K562 (cell line): ENCODE results near the gene CLCNKA. TPM values are rescaled to one million over a fixed set of nuclear protein-coding genes. Genes with fewer than 3 reads are reported as not detected.

ENCODE experiments used
- ATF4 ChIP-seq: fragments of 450-650 bp; formaldehyde crosslinking; IDR thresholded peaks from 2 replicates; pipeline ENCODE4 v1.4.0; 2022; ENCODE audit warnings: mild to moderate bottlenecking, moderate library complexity
- ATF7 ChIP-seq: fragments of 450-650 bp; IDR thresholded peaks from 2 replicates; pipeline ENCODE4 v1.7.1; 2014; ENCODE audit warnings: mild to moderate bottlenecking, moderate library complexity
- C11orf30 ChIP-seq: fragments of 450-650 bp; IDR thresholded peaks from 2 replicates; pipeline ENCODE4 v1.6.1; 2016; ENCODE audit warnings: low read depth, mild to moderate bottlenecking
- ETV6 ChIP-seq, 3 experiments: fragments of 150-350 bp in 1 of 3; sonication (generic) in 1 of 3; formaldehyde crosslinking in 1 of 3; IDR thresholded peaks; 2 replicates each; pipeline versions ENCODE4 v1.6.1 to v1.8.0; 2014 to 2022; ENCODE audit warnings: borderline replicate concordance in 2 of 3, low read depth in 2 of 3, antibody characterized with exemption in 1 of 3, low read length in 1 of 3, mild to moderate bottlenecking in 1 of 3, missing genetic modification reagents in 1 of 3
- HDAC3 ChIP-seq: fragments of 450-650 bp; IDR thresholded peaks from 2 replicates; pipeline ENCODE4 v1.6.1; 2018; ENCODE audit warnings: borderline replicate concordance, mild to moderate bottlenecking, moderate library complexity; ENCODE audit not compliant: partially characterized antibody
- HNRNPL ChIP-seq: fragments of 200-400 bp; formaldehyde crosslinking; IDR thresholded peaks from 2 replicates; pipeline ENCODE4 v1.6.1; 2017; ENCODE audit warnings: low read depth, mild to moderate bottlenecking, low read length
- LCOR ChIP-seq: sonication (generic); formaldehyde crosslinking; IDR thresholded peaks from 2 replicates; pipeline ENCODE4 v1.8.0; 2022; ENCODE audit warnings: mild to moderate bottlenecking, missing genetic modification reagents
- MTA3 ChIP-seq: fragments of 450-650 bp; formaldehyde crosslinking; IDR thresholded peaks from 2 replicates; pipeline ENCODE4 v1.6.1; 2017; ENCODE audit warnings: mild to moderate bottlenecking, borderline replicate concordance
- NR2F6 ChIP-seq: fragments of 450-650 bp; formaldehyde crosslinking; IDR thresholded peaks from 2 replicates; pipeline ENCODE4 v1.4.0; 2020; ENCODE audit warnings: mild to moderate bottlenecking
- PHF20 ChIP-seq: fragments of 450-650 bp; IDR thresholded peaks from 2 replicates; pipeline ENCODE4 v1.6.1; 2018; ENCODE audit not compliant: partially characterized antibody
- RBM25 ChIP-seq: fragments of 200-400 bp; formaldehyde crosslinking; IDR thresholded peaks from 2 replicates; pipeline ENCODE4 v1.6.1; 2018; ENCODE audit warnings: low read length, low read depth, moderate library complexity; ENCODE audit not compliant: severe bottlenecking
- TRIM24 ChIP-seq, 2 experiments: fragments of 450-650 bp; IDR thresholded peaks; 2 replicates each; pipeline ENCODE4 v1.6.1; 2016
- ZC3H11A ChIP-seq: IDR thresholded peaks from 2 replicates; pipeline ENCODE4 v1.6.1; 2012; ENCODE audit warnings: low read depth, low read length, improper control_type of control experiment
- ZNF175 ChIP-seq: fragments of 200-800 bp; sonication (Bioruptor generic); IDR thresholded peaks from 2 replicates; pipeline ENCODE4 v1.6.1; 2016; ENCODE audit warnings: low read depth, mild to moderate bottlenecking, missing genetic modification characterization, missing compliant biosample characterization
- ZNF197 ChIP-seq: fragments of 200-800 bp; sonication (Bioruptor generic); IDR thresholded peaks from 2 replicates; pipeline ENCODE4 v1.6.1; 2016; ENCODE audit warnings: low read depth, missing genetic modification characterization, missing compliant biosample characterization
- ZNF584 ChIP-seq: fragments of 200-800 bp; sonication (Bioruptor generic); IDR thresholded peaks from 2 replicates; pipeline ENCODE4 v1.6.1; 2016; ENCODE audit warnings: low read depth, mild to moderate bottlenecking, missing genetic modification characterization, missing compliant biosample characterization
- polyA plus RNA-seq, 8 experiments: library from polyadenylated mRNA; depleted of rRNA in 4 of 8; stranded (reverse) in 5 of 8; unstranded in 3 of 8; fragments of >200 nt; fragmentation: Nextera tagmentation in 2 of 8; fragmentation: Illumina TruSeq in 1 of 8; extraction: Ambion mirVana in 2 of 8; extraction: Trizol in 1 of 8; gene quantifications; 2 replicates each; pipeline versions ENCODE4 v1.2.1 to v1.2.3, GENCODE V29; 2011 to 2014; ENCODE audit warnings: inconsistent platforms in 1 of 8, missing spikeins in 1 of 8
- total RNA-seq, 7 experiments: library from RNA; depleted of rRNA in 6 of 7; stranded (reverse); fragments of >200 nt in 6 of 7; fragmentation: Illumina TruSeq in 2 of 7; extraction: Trizol in 2 of 7; gene quantifications; 2 replicates each; pipeline versions ENCODE4 v1.2.1 to v1.2.3, GENCODE V29; 2011 to 2021; ENCODE audit warnings: low replicate concordance in 1 of 7
- TF ChIP-seq, protein P1 (sequence below): IDR thresholded peaks from 2 replicates; pipeline ENCODE4 v1.6.1; 2014; ENCODE audit warnings: antibody characterized with exemption
- TF ChIP-seq, protein P2 (sequence below): fragments of 450-650 bp; formaldehyde crosslinking; IDR thresholded peaks from 2 replicates; pipeline ENCODE4 v1.4.0; 2020; ENCODE audit warnings: mild to moderate bottlenecking, moderate library complexity
- TF ChIP-seq, protein P3 (sequence below): fragments of 250-450 bp; sonication (Bioruptor Pico); IDR thresholded peaks from 2 replicates; pipeline ENCODE4 v1.5.0; 2021
- TF ChIP-seq, protein P4 (sequence below): fragments of 150-350 bp; conservative IDR thresholded peaks from 2 replicates; pipeline ENCODE4 v1.6.1; 2014; ENCODE audit warnings: low read length

CLCNKA gene
- total and polyA plus RNA-seq, 9 of the 15 experiments (the other 6 are each of a cell fraction or from before 2014, with no cell fraction given), result 0.03 to 0.37 (median 0.10) TPM; not detected in 3

- TF ChIP-seq C11orf30 (no peak), LCOR (CRISPR knock-in tag) (peak; percentile 50; the same call in 1 of the 2 replicates), ZNF197 (CRISPR knock-in tag) (no peak), PHF20 (no peak), ZNF584 (CRISPR knock-in tag) (no peak), ETV6 (IDR thresholded peaks at IDR 0.05; ENCODE audit: borderline replicate concordance in 1 of 2, low read depth in 2 of 2, low read length in 1 of 2) (no peak), ETV6 (CRISPR knock-in tag; IDR thresholded peaks at IDR 0.05; ENCODE audit: borderline replicate concordance) (no peak), ZC3H11A (no peak), NR2F6 (CRISPR knock-in tag) (no peak), ATF7 (peak; percentile 76), RBM25 (no peak), ZNF175 (CRISPR knock-in tag) (no peak), ATF4 (CRISPR knock-in tag) (no peak), HNRNPL (no peak), MTA3 (peak; percentile 74; the same call in 1 of the 2 replicates), TRIM24 (IDR thresholded peaks at IDR 0.05) (no peak), HDAC3 (no peak)
- TF ChIP-seq, protein P1, sequence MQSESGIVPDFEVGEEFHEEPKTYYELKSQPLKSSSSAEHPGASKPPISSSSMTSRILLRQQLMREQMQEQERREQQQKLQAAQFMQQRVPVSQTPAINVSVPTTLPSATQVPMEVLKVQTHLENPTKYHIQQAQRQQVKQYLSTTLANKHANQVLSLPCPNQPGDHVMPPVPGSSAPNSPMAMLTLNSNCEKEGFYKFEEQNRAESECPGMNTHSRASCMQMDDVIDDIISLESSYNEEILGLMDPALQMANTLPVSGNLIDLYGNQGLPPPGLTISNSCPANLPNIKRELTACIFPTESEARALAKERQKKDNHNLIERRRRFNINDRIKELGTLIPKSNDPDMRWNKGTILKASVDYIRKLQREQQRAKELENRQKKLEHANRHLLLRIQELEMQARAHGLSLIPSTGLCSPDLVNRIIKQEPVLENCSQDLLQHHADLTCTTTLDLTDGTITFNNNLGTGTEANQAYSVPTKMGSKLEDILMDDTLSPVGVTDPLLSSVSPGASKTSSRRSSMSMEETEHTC, result no peak
- TF ChIP-seq, protein P2, sequence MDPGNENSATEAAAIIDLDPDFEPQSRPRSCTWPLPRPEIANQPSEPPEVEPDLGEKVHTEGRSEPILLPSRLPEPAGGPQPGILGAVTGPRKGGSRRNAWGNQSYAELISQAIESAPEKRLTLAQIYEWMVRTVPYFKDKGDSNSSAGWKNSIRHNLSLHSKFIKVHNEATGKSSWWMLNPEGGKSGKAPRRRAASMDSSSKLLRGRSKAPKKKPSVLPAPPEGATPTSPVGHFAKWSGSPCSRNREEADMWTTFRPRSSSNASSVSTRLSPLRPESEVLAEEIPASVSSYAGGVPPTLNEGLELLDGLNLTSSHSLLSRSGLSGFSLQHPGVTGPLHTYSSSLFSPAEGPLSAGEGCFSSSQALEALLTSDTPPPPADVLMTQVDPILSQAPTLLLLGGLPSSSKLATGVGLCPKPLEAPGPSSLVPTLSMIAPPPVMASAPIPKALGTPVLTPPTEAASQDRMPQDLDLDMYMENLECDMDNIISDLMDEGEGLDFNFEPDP (CRISPR knock-in tag), result no peak
- TF ChIP-seq, protein P3, sequence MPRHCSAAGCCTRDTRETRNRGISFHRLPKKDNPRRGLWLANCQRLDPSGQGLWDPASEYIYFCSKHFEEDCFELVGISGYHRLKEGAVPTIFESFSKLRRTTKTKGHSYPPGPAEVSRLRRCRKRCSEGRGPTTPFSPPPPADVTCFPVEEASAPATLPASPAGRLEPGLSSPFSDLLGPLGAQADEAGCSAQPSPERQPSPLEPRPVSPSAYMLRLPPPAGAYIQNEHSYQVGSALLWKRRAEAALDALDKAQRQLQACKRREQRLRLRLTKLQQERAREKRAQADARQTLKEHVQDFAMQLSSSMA (CRISPR knock-in tag), result no peak
- TF ChIP-seq, protein P4, sequence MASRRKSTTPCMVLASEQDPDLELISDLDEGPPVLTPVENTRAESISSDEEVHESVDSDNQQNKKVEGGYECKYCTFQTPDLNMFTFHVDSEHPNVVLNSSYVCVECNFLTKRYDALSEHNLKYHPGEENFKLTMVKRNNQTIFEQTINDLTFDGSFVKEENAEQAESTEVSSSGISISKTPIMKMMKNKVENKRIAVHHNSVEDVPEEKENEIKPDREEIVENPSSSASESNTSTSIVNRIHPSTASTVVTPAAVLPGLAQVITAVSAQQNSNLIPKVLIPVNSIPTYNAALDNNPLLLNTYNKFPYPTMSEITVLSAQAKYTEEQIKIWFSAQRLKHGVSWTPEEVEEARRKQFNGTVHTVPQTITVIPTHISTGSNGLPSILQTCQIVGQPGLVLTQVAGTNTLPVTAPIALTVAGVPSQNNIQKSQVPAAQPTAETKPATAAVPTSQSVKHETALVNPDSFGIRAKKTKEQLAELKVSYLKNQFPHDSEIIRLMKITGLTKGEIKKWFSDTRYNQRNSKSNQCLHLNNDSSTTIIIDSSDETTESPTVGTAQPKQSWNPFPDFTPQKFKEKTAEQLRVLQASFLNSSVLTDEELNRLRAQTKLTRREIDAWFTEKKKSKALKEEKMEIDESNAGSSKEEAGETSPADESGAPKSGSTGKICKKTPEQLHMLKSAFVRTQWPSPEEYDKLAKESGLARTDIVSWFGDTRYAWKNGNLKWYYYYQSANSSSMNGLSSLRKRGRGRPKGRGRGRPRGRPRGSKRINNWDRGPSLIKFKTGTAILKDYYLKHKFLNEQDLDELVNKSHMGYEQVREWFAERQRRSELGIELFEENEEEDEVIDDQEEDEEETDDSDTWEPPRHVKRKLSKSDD, result no peak; the same call in 1 of the 2 replicates
Measured at GRCh38 chr1:16032388-16033102, 10.7 kb downstream of the CLCNKA start (continued).
